GM18909 (cell line): ENCODE results near the gene FDCSP.
"Not testable (repeated sequence)": the region's sequence is repeated elsewhere in the genome, so short reads cannot be mapped to it uniquely, and the experiment has no call there.

Experiments used
- ATAC-seq: cut with Tn5 transposase; IDR thresholded peaks from one replicate; pipeline ENCODE4 v1.9.1; 2021; ENCODE audit warnings: mild to moderate bottlenecking; ENCODE audit not compliant: unreplicated experiment, poor library complexity

The FDCSP gene

GRCh38 chr4:70225824-70226223, at the start of gene FDCSP:
Gene FDCSP (plus strand): TSS chr4:70226124. CDS start chr4:70231195, 5,071 bp downstream.
- ATAC-seq = no peak

GRCh38 chr4:70177090-70177489, 48.8 kb upstream of the FDCSP start:
- ATAC-seq = no peak

GRCh38 chr4:70178075-70178660, 47.8 kb upstream of the FDCSP start:
- no peak for ATAC-seq

- no peak for ATAC-seq
Observed at GRCh38 chr4:70179811-70180210, 46.1 kb upstream of the FDCSP start.

- ATAC-seq = no peak
Observed at GRCh38 chr4:70181864-70182263, 44.1 kb upstream of the FDCSP start.

- no peak for ATAC-seq
Observed at GRCh38 chr4:70182517-70183167, 43.3 kb upstream of the FDCSP start.

- ATAC-seq = peak; percentile 86
Observed at GRCh38 chr4:70183168-70183939, 42.6 kb upstream of the FDCSP start.

GRCh38 chr4:70183940-70184246, 42.0 kb upstream of the FDCSP start:
- ATAC-seq = no peak

- ATAC-seq = no peak
Observed at GRCh38 chr4:70187216-70187615, 38.7 kb upstream of the FDCSP start.

- ATAC-seq = no peak
Observed at GRCh38 chr4:70190579-70190978, 35.3 kb upstream of the FDCSP start.

GRCh38 chr4:70191647-70192046, 34.3 kb upstream of the FDCSP start:
- ATAC-seq = no peak

- ATAC-seq = no peak
Observed at GRCh38 chr4:70192895-70193294, 33.0 kb upstream of the FDCSP start.

- no peak for ATAC-seq
Observed at GRCh38 chr4:70195425-70195824, 30.5 kb upstream of the FDCSP start, which contains the start of gene ODAM. Gene ODAM (plus strand): TSS chr4:70195725. CDS start chr4:70196544, 819 bp downstream.

- no peak for ATAC-seq
Observed at GRCh38 chr4:70196857-70197256, 29.1 kb upstream of the FDCSP start.

GRCh38 chr4:70197842-70198241, 28.1 kb upstream of the FDCSP start:
- ATAC-seq = no peak

GRCh38 chr4:70203601-70204000, 22.3 kb upstream of the FDCSP start:
- ATAC-seq = no peak

- ATAC-seq = not testable (repeated sequence)
Observed at GRCh38 chr4:70212752-70213151, 13.2 kb upstream of the FDCSP start.

GRCh38 chr4:70216109-70216508, 9.8 kb upstream of the FDCSP start:
- not testable (repeated sequence) for ATAC-seq

GRCh38 chr4:70216550-70216949, 9.4 kb upstream of the FDCSP start:
- not testable (repeated sequence) for ATAC-seq

GRCh38 chr4:70221389-70221788, 4.5 kb upstream of the FDCSP start:
- not testable (repeated sequence) for ATAC-seq

- ATAC-seq = not testable (repeated sequence)
Observed at GRCh38 chr4:70221818-70222217, 4.1 kb upstream of the FDCSP start.
